Posterior vena cava (tissue), 2 donors: ENCODE data around the gene PSG1. TPM values are rescaled to one million over a fixed set of nuclear protein-coding genes. Genes with fewer than 3 reads are reported as not detected.
"Not testable (repeated sequence)": the region's sequence is repeated elsewhere in the genome, so short reads cannot be mapped to it uniquely, and the experiment has no call there.

Source experiments
- DNase-seq: peaks from one replicate; pipeline ENCODE4 v3.0.0-alpha.2; 2020; ENCODE audit warnings: low spot score
- intact Hi-C, 2 donors: fragments of 100-400 bp; cut with DNase I; formaldehyde crosslinking; loops; one replicate each; pipeline versions ENCODE4 v1.14.1 to v1.14.2; 2022 to 2023
- total RNA-seq, 2 donors: library from RNA; stranded (reverse); fragmentation: NEBNext Ultra II Directional; extraction: Animal tissue kit (Norgen Biotek cat#: 25700); gene quantifications; one replicate each; pipeline ENCODE4 v1.2.1, GENCODE V29; 2021
- donor health status: DM: yes; HTN: yes; CAD: no.
- donor health status: DM: yes; HTN: yes; CAD: no.

Gene PSG1
- total RNA-seq, 2 donors from 2014 or later, result not detected

- DNase-seq, intact Hi-C loops: not testable (repeated sequence)
Observed at GRCh38 chr19:42832746-42833442, 46.6 kb downstream of the PSG1 start.

GRCh38 chr19:42832023-42832680, 47.4 kb downstream of the PSG1 start:
- DNase-seq, intact Hi-C loops: not testable (repeated sequence)

- no peak for DNase-seq
- intact Hi-C loops, result no loop called here
Observed at GRCh38 chr19:42831221-42832019, 48.1 kb downstream of the PSG1 start.

DNA sequence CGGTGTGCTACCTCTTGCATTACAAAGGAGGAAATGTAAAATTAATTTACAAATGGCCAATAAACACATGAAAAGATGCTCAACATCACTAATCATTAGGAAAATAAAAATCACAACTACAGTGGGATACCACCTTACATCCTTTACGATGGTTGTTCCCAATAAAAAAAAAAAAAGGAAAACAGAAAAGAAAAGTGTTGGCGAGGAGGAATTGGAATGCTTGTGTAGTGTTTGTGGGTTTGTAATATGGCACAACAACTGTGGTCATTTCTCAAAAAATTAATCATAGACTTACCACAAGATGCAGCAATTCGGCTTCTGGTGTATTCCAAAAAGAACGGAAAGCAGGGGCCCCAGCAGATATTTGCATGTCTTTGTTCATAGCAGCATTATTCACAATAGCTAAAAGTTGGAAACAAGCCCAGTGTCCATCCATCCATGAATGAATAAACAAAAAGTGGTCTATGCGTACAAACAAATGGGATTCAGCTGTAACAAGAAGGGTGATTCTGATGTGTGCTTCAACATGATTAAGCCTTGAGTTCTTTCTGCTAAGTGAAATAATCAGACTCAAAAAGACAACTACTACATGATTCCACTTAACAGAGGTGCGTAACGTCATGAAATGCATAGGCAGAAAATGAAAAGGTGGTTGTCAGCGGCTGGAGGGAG, 58.1 kb downstream of the PSG1 start:
- DNase-seq, intact Hi-C loops: not testable (repeated sequence)

DNA sequence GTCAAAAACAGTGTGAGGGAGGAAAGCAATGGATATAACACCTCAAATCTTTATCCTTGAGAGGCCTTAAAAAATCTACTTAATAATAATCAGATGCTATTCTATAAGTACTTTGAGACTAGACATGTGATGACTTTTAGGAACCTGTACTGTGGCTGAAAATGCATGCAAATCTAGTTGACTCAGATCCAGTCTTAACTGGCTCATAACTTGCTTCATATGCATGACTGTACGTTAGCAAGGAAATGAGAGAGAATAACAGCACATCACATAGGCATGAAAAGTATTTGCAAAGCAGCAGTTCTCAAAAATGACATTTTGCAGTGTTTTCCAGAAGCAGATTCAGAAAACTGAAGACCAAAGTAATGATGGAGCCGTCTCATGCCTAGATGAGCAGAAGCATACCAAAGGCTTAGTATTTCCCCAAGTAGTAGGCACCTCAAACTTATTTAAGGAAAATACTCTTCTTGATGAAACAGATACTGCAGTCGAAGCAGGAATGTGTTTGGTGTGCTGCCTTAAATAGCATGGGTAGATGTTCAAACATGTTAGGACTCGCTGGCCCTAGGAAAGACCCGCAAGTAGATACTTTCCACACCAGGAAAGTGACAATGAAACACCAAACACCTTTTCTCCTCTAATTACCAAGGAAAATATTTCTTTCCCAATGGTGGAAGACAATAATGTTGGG, 59.4 kb downstream of the PSG1 start:
- intact Hi-C loops, DNase-seq: not testable (repeated sequence)

GRCh38 chr19:42816894-42817293, 62.6 kb downstream of the PSG1 start:
- intact Hi-C loops, result no loop called here
- DNase-seq, result no peak

Other genes with a start within 250 kb of the PSG1 start
- not detected for gene PSG3, start 139.2 kb downstream of the PSG1 start, total RNA-seq
- not detected for gene PSG8, start 114.0 kb downstream of the PSG1 start, total RNA-seq
- gene PSG6, start 38.2 kb upstream of the PSG1 start, total RNA-seq, result not detected
- gene PSG7, start 57.5 kb upstream of the PSG1 start, total RNA-seq, result not detected
- gene PSG11, start 146.8 kb upstream of the PSG1 start, total RNA-seq, result not detected
- not detected for gene PSG2, start 203.0 kb upstream of the PSG1 start, total RNA-seq